VCaP (cell line): Measurements from ENCODE around the gene CSRP1.
A peak's percentile ranks its signal among the peaks of the same experiment; 100 is the strongest.
"Not testable (repeated sequence)": the region's sequence is repeated elsewhere in the genome, so short reads cannot be mapped to it uniquely, and the experiment has no call there.

Experiments used
- H3K27ac ChIP-seq: fragments of 450-650 bp; 2 replicates; pipeline ENCODE4 v1.5.1; 2017
- TF ChIP-seq, protein P1 (sequence below): fragments of 450-650 bp; conservative IDR thresholded peaks from 2 replicates; pipeline ENCODE4 v1.5.1; 2017; ENCODE audit warnings: mild to moderate bottlenecking, moderate library complexity

Gene CSRP1

DNA sequence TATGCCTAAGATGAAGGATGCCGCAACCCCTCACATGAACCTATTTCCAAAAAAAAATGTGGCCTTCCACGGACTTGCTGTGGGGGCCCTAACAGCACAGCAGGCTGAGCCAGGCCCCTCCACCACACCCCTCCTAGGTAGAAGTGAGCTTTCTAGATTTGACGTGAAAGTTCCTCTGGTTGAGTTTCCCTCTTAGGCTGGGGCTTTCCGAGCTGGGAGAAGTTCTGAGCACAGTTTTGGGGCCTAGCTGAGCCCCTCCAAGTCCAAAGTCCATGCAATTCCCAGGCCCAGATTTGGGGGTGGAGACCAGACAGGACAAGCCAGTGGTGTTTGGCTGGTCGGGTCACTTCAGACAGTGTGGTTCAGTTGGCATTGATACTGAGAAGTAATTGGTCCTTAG lies 24.2 kb downstream of the CSRP1 start:
- TF ChIP-seq, protein P1, sequence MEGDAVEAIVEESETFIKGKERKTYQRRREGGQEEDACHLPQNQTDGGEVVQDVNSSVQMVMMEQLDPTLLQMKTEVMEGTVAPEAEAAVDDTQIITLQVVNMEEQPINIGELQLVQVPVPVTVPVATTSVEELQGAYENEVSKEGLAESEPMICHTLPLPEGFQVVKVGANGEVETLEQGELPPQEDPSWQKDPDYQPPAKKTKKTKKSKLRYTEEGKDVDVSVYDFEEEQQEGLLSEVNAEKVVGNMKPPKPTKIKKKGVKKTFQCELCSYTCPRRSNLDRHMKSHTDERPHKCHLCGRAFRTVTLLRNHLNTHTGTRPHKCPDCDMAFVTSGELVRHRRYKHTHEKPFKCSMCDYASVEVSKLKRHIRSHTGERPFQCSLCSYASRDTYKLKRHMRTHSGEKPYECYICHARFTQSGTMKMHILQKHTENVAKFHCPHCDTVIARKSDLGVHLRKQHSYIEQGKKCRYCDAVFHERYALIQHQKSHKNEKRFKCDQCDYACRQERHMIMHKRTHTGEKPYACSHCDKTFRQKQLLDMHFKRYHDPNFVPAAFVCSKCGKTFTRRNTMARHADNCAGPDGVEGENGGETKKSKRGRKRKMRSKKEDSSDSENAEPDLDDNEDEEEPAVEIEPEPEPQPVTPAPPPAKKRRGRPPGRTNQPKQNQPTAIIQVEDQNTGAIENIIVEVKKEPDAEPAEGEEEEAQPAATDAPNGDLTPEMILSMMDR, result no peak
- peak overlapping the region; percentile 35 for H3K27ac ChIP-seq

DNA sequence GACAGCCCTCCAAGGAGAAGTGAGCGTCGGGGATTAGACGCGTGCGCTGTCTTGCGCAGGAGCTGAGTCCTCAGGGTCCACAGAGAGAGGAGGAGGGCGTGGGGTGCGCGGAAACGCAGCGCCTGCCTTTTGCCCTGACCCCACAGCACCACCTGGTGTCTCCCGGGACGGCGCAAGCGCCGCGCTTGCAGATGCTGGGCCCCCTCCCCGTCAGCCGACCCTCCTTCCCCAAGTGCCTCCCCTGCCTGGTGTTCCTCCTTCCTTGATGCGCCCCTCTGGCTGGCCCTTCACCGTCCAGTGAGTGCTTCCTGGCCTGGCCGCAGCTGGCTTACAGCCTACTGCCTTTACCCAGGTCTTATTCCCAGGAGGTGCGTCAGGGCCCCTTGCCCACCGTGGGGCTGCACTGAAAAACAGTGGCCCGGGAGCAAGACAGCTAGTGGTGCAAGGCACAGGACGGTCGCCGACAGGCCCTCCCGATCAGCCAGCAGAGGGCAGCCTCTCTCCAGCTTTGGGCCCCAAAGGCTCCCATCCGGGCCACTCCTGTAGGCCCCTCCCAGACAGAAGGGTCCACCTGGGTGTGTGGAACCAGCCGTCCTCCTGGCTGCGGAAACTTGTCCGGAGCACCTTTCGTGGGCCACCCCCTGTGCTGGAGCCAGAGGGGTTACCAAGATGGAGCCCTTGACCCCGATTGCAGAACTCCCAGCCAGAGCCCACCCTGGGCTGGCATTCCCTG lies 25.0 kb downstream of the CSRP1 start:
- H3K27ac ChIP-seq, result peak overlapping the region; percentile 35
- TF ChIP-seq, protein P1, result peak; percentile 87

DNA sequence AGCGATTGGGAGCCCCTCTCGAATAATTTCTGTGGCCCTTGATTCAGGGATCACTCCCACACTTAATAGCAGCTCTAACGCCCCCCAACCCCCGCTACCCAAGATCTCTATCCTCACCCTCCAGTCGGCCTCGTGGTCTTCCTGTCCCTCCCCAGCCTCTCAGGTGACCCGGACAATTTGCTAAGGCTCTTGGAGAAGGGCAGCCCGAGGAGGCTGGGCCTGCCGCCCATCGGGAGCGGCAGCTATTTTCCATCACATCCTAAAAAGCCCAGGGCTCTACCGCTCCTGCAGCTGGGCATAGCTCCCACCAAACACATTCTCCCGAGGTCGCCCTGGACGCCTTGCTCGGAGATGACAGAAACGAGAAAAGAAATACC lies 25.9 kb downstream of the CSRP1 start:
- TF ChIP-seq, protein P1, result no peak
- peak overlapping the region; percentile 35; the same call in 1 of the 2 replicates for H3K27ac ChIP-seq

DNA sequence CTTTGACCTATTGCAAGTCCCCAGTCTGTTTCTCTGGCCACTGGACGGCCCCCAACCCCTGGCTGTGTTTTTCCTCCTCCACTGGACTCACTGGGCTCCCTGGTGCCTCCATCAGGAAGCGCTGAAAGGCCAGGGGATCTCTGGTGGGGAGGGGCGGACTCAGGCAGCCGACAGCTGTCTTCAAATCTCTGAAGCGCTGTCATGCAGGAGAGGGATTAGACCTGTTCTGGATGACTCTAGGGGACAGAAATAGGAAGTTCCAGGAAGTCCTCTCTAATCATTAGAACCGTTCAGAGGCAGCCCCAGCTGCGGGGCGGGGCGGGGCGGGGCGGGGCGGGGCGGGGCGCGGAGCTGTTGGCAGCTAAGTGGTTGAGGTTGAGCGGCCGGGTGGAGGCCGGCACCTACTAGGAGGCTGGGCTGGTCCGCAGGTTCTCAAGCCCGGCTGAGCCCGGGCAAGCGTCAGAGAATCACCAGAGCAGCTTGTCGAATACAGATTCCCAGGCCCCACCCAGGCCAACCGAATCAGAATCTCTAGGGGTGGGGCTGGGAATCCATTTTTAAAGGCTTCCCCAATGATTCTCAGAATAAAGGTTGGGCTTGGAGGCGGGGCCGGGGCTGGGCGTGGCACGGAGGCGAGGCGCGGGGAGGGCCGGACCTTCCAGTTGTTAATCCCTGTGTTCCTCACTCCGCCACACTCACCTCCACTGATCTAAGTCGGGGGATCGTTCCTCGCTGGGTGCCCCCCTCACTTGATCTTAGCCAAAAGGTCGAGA lies 26.5 kb downstream of the CSRP1 start:
- TF ChIP-seq, protein P1, result no peak
- peak overlapping the region; percentile 35; the same call in 1 of the 2 replicates for H3K27ac ChIP-seq

DNA sequence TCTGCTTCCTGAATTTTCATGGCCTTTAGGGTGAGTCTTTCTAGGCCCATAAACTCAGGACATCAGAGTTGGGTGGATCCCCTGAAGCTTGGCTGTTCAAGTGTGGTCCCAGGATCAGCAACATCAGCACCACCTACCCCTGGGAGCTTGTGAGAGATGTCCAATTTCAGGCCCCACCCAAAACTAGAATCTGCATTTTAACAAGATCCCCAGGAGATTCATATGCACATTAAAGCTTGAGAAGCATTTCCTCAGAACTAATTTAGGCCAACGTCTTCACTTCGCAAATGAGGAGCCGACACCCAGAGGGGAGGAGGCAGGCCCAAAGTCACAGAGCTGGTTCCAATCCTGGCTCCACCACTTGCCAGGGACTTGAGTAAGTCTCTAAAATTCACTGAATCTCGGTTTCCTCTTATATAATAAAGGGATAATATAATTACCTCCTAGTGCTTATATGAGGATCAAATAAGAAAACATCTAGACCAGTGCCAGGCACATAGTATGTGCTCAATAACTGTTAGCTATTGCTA lies 27.7 kb downstream of the CSRP1 start:
- TF ChIP-seq, protein P1, result no peak

DNA sequence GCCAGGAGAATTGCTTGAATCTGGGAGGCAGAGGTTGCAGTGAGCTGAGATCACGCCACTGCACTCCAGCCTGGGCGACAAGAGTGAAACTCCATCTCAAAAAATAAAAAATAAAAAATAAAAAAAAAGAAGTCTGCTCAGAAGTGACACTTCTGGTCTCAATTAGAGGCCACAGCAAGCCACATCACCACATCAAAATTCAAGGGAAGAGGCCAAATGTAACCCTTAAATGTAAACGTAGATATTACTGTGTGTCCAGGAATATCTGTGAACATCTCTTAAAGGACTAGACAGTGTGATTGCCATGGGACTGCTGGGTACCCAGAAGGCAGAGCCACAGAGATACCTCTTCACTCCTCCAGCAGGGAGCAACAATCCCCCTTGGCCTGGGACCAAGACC lies 28.3 kb downstream of the CSRP1 start:
- not testable (repeated sequence) for H3K27ac ChIP-seq

More for the DNA sequence above, 27.7 kb downstream of the CSRP1 start:
- no peak overlapping the region for H3K27ac ChIP-seq

DNA sequence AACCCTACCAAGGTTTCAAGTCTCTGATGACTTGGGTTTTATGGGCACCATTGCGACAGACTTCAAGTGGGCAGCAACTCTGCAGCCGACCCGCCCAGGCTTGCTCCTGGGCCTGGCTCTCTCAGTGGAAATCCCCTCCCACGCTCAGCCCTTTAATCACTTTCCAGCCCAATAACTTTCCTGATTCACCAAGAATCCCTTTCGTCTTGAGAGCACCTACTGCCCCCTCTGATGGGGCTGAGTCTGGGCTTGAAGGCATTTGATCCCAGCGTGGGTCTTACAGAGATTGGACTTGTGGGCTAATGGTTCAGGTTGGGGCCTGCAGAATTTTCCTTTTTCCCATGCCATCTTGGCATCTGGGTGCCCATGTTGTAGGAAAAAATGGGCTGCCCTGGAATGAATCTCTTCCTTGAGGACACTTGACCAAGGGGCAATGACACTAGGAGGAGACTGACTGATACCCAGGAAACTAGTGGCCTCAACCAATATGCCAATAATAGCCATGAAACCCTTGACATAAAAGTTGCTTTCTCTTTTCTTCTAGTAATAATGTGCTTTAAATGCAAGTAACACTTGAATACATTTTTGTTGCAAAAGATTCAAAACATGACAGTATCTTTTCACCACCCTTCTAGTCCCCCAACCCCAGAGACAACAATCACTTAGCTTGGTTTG lies 30.1 kb downstream of the CSRP1 start:
- no peak overlapping the region for H3K27ac ChIP-seq
- TF ChIP-seq, protein P1, result no peak
